ENCODE data around the gene RASAL2.
A peak's percentile ranks its signal among the peaks of the same experiment; 100 is the strongest.
"Not testable (repeated sequence)": the region's sequence is repeated elsewhere in the genome, so short reads cannot be mapped to it uniquely, and the experiment has no call there.

The RASAL2 gene

GRCh38 chr1:178165196-178165595 is 71.3 kb downstream of the RASAL2 start:
- no peak for DNase-seq (ENCODE audit: low spot score)

GRCh38 chr1:178166429-178167024 is 72.6 kb downstream of the RASAL2 start:
- no peak for DNase-seq (ENCODE audit: low spot score)

GRCh38 chr1:178168536-178168935 is 74.6 kb downstream of the RASAL2 start:
- DNase-seq (ENCODE audit: low spot score) = no peak

DNA sequence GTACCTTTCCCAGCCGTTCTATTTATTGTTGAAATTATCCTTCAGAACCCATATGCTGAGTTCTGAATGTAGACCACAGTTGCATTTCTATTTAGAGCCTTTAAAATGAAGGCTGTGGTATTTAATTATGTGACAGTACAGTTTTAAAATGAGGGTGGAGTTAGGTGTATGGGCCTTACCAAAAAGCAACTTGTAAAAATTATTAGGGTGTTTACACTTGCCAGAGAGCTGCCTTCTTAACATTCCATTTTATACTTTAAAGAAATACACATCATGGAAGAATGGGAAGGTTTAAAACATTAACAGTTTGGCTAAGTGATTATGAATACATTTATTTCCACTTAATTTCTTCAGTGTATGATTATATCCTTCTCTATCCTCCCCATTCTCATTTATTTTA is 75.7 kb downstream of the RASAL2 start:
- no peak for DNase-seq (ENCODE audit: low spot score)

DNA sequence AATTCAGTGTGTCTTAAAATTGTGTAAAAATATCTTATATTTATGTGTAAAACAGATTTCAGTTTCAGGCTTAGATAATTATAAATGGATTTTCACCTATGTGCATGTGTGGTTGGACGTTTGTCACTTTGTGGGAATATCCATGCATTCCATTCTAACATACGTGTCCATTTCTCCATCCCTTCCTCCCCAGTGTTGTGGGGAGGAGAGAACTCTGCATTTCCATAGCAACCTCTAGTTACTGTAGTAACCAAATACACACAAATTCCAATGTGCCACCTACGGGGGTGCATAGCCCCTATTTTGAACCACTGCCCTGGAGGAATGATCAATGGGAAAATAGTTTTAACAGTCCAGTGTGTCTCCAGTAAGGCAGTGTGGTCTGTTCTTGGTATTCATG is 79.0 kb downstream of the RASAL2 start:
- peak; percentile 53 for DNase-seq (ENCODE audit: low spot score)

- DNase-seq (ENCODE audit: low spot score) = no peak
These were observed 80.6 kb downstream of the RASAL2 start for GRCh38 chr1:178174539-178174938.

GRCh38 chr1:178180405-178180804 is 86.5 kb downstream of the RASAL2 start:
- DNase-seq (ENCODE audit: low spot score) = no peak

DNA sequence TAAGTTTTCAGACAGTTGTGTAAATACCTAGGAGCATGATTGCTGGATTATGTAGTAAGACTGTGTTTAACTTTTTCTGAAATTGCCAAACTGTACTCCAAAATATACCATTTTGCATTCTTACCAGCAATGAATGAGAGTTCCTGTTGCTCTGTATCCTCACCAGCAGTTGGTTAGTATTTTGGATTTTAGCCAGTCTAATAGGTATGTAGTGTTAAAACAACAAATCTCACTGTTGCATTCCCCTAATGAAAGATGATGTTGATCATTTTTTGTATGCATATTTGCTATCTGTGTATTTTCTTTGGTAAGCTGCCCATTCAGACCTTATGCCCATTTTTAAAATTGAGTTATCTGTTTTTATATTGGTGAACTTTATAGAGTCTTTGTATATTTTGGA is 89.9 kb downstream of the RASAL2 start:
- DNase-seq (ENCODE audit: low spot score) = no peak

DNA sequence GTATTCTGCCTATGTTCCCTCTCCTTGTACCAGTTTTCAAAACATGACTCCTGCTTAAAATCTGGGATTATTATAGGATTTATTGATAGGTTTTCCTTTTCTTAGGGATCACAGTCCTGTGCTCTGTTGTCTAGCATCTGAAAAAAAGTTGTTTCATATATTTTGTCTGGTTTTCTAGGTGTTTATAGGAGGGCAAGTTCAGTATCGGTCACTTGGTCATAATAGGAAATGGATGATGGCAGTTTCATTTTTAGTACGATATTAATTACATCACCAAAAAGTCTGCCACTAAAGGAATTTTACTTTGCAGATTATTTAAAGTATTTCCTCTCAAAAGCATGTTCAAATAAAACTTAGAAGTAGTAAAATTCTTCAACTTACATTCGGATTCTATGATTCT is 94.4 kb downstream of the RASAL2 start:
- no peak for DNase-seq (ENCODE audit: low spot score)

DNA sequence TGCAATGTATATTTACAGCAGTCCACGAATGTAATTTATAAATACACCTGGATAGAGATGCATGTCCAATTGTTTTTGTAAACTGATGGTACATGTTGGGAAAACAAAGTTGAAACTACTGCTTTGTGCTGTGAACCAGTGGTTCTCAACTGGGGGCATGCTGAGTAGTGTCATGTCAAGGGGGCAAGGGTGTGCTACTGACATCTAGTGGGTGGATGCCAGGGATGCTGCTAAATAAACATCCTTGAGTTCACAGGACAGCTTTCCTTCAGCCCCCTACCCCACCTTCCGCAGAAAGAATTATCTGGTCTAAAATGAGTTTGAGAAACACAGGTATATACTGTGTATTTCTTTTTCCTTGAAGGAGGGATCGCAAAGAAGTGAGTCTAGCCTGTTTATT is 95.9 kb downstream of the RASAL2 start:
- DNase-seq (ENCODE audit: low spot score) = peak; percentile 40

- no peak for DNase-seq (ENCODE audit: low spot score)
These were observed 97.0 kb downstream of the RASAL2 start for GRCh38 chr1:178190881-178191280.

GRCh38 chr1:178192686-178193085 is 98.8 kb downstream of the RASAL2 start:
- no peak for DNase-seq (ENCODE audit: low spot score)

- no peak for DNase-seq (ENCODE audit: low spot score)
These were observed 102.7 kb downstream of the RASAL2 start for GRCh38 chr1:178196631-178197030.

GRCh38 chr1:178202095-178202494 is 108.2 kb downstream of the RASAL2 start:
- not testable (repeated sequence) for DNase-seq (ENCODE audit: low spot score)

DNA sequence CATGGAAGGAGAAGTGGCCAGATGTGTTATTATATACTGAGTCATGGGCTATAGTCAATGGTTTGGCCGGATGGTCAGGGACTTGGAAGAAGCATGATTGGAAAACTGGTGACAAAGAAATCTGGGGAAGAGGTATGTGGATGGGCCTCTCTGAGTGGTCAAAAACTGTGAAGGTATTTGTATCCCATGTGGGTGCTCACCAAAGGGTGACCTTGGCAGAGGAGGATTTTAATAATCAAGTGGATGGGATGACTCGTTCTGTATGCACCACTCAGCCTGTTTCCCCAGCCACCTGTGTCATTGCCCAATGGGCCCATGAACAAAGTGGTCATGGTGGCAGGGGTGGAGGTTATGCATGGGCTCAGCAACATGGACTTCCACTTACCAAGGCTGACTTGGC is 108.6 kb downstream of the RASAL2 start:
- not testable (repeated sequence) for DNase-seq (ENCODE audit: low spot score)

DNA sequence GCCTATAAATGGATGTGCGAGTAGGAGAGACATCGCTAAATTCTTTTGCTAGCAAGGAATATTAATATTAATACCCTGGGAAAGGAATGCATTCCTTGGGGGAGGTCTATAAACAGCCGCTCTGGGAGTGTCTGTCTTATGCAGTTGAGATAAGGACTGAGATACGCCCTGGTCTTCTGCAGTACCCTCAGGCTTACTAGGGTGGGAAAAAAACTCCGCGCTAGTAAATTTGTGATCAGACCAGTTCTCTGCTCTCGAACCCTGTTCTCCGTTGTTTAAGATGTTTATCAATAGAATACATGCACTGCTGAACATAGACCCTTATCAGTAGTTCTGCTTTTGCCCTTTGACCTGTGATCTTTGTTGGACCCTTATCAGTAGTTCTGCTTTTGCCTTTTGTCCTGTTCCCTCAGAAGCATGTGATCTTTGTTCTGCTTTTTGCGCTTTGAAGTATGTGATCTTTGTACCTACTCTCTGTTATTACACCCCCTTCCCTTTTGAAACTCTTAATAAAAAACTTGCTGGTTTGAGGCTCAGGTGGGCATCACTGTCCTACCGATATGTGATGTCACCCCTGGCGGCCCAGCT is 114.5 kb downstream of the RASAL2 start:
- DNase-seq (ENCODE audit: low spot score) = not testable (repeated sequence)

DNA sequence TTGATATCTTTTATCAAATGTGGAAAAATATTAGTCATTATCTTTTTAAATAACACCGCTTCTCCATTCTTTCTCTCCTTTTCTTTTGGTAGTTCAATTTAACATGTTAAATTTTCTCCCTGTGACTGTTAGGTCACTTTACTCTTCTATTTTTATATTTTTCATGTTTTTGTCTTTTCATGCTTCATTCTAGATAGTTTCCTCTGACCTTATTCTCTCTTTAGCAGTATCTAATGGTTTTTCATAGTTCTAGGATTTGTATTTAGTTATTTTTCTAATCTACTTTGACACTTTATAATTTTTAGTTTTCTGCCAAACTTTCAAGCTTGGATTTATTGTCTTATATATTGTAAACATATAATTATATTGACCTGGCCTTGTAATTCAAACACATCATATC is 116.0 kb downstream of the RASAL2 start:
- no peak for DNase-seq (ENCODE audit: low spot score)

GRCh38 chr1:178218550-178218949 is 124.6 kb downstream of the RASAL2 start:
- no peak for DNase-seq (ENCODE audit: low spot score)

GRCh38 chr1:178220094-178220493 is 126.2 kb downstream of the RASAL2 start:
- DNase-seq (ENCODE audit: low spot score) = no peak

GRCh38 chr1:178223289-178223688 is 129.4 kb downstream of the RASAL2 start:
- DNase-seq (ENCODE audit: low spot score) = no peak

DNA sequence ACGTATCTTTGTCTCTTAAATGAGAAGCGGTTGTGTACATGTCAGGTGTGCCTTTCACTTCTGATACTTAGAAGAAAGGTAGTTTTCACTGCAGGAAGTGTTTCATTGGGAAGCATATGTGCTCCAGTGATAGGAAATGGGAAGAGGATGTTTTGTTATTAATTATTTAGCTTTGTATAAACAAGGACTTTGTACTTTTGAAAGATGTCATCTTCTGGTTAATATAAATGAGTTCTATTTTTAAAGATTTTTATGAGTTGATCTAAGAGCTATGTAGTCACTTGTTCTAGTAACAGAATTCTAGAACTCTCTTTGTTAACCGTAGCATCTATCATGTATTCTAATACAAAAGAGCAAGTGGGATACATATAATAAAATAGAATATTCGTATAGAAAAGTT is 130.5 kb downstream of the RASAL2 start:
- DNase-seq (ENCODE audit: low spot score) = no peak

DNA sequence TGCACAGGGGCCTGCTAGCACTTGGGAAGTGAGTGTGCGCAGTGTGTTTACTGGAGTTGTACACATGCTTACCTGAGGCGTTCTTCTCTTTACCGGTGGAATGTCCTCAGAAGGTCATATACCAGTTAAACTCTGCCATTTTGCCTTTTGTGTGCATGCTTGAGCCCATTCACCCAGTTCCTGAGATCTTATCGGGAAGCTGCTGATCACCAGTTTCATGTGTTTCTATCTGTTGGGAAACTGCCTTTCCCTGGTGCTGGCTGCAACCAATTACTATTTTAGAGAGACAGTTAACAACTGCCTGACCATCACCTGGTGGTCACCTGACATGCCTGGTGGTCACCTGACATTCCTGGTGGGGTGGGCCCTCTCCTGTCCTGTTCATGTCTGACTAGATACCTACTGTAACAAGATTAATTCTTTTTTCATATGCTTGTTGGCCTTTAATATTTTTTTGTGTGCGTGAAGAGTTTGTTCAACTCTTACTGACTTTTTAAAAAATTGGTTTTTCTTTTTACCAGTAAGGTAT is 137.0 kb downstream of the RASAL2 start:
- no peak for DNase-seq (ENCODE audit: low spot score)

DNA sequence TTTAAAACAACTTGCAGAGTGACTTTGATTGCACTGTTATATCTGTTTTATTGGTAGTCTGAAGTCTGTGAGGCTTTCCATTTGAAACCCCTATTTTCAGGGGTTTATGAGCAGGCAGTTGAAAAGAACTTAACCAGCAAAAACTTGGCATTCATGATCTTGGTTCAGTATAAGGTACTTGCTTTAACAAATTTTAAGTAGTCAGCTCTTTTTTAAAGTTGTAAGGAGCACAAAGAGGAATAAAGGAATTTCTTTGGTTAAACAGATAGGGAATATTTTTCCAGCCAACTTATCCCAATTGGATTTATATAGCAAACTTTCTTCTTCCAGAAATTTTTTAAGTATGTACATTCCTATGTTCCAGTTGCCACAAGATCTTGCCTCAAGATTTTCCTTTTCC is 138.2 kb downstream of the RASAL2 start:
- DNase-seq (ENCODE audit: low spot score) = no peak

DNA sequence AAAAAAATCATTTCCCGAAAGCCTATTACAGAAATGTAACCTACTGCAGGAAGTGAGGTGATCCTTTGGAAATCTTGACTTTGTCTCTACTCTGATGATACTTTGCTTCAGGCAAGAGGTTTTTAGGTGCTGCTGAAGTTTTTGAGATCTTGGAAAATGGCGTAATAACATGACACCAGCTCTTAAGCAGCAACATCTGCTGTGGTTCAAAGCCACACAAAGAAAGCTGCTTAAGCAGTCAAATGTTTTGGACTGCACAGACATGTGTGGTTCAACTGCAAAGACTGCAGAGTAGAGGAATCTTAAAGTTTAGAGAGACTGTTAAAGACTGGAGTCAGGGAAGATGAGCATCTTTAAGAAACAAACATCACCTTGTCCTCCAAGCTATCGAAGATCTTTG is 139.0 kb downstream of the RASAL2 start:
- no peak for DNase-seq (ENCODE audit: low spot score)
